22Rv1 (cell line): ENCODE data around the gene P2RY2.
"Not testable (repeated sequence)": the region's sequence is repeated elsewhere in the genome, so short reads cannot be mapped to it uniquely, and the experiment has no call there.

Experiments used
- H3K27ac ChIP-seq: fragments of 450-650 bp; 2 replicates; pipeline ENCODE4 v1.5.1; 2017
- CTCF ChIP-seq: fragments of 450-650 bp; IDR thresholded peaks from 2 replicates; pipeline ENCODE4 v1.5.1; 2017; ENCODE audit warnings: mild to moderate bottlenecking
- ZFX ChIP-seq: fragments of 450-650 bp; IDR thresholded peaks from 2 replicates; pipeline ENCODE4 v1.6.1; 2017; ENCODE audit warnings: antibody characterized with exemption, borderline replicate concordance

P2RY2 gene

GRCh38 chr11:73194034-73194507 lies 24.0 kb upstream of the P2RY2 start:
- H3K27ac ChIP-seq: no peak overlapping the region

GRCh38 chr11:73194593-73194992 lies 23.5 kb upstream of the P2RY2 start:
- TF ChIP-seq ZFX (no peak), CTCF (no peak)
- no peak overlapping the region for H3K27ac ChIP-seq

More at GRCh38 chr11:73194034-73194507, 24.0 kb upstream of the P2RY2 start:
- TF ChIP-seq CTCF: no peak
- no peak for TF ChIP-seq ZFX

- TF ChIP-seq CTCF: no peak
- TF ChIP-seq ZFX: no peak
- H3K27ac ChIP-seq: no peak overlapping the region
These were observed 22.7 kb upstream of the P2RY2 start for GRCh38 chr11:73195191-73196007.

- TF ChIP-seq ZFX (no peak), CTCF (no peak)
- H3K27ac ChIP-seq: no peak overlapping the region
These were observed 21.5 kb upstream of the P2RY2 start for GRCh38 chr11:73196576-73196975.

- TF ChIP-seq ZFX (no peak), CTCF (no peak)
- H3K27ac ChIP-seq: no peak overlapping the region
These were observed 20.7 kb upstream of the P2RY2 start for GRCh38 chr11:73197348-73197747.

- H3K27ac ChIP-seq: not testable (repeated sequence)
These were observed 20.3 kb upstream of the P2RY2 start for GRCh38 chr11:73197787-73198186.

GRCh38 chr11:73198677-73199076 lies 19.4 kb upstream of the P2RY2 start:
- no peak for TF ChIP-seq CTCF
- TF ChIP-seq ZFX: no peak
- H3K27ac ChIP-seq: no peak overlapping the region

- TF ChIP-seq ZFX: no peak
- no peak for TF ChIP-seq CTCF
- no peak overlapping the region for H3K27ac ChIP-seq
These were observed 18.6 kb upstream of the P2RY2 start for GRCh38 chr11:73199446-73199845.
